Caki2 (cell line): Measurements from ENCODE around the gene MYOF. TPM values are rescaled to one million over a fixed set of nuclear protein-coding genes. Genes with fewer than 3 reads are reported as not detected.
"Not testable (repeated sequence)": the region's sequence is repeated elsewhere in the genome, so short reads cannot be mapped to it uniquely, and the experiment has no call there.

Experiments
- DNase-seq: peaks from one replicate; pipeline ENCODE4 v3.0.0-alpha.2; 2015; ENCODE audit warnings: low read depth
- in situ Hi-C: cut with HindIII; loops from 2 replicates; pipeline ENCODE4 v1.10.0; 2016; ENCODE audit warnings: low sequenced_read_pairs, low pct_unique_long_range_greater_than_20kb, mixed read lengths
- total RNA-seq: library from RNA; depleted of rRNA; stranded (reverse); fragments of >200 nt; shearing (Covaris generic); gene quantifications from 2 replicates; pipeline ENCODE4 v1.2.3, GENCODE V29; 2014; ENCODE audit warnings: low replicate concordance

MYOF gene
- total RNA-seq, 1 experiment from 2014 or later = 83.1 TPM

GRCh38 chr10:93293999-93294398, 188.1 kb downstream of the MYOF start:
- in situ Hi-C loops = loop anchor here (10.0 kb wide), 1 partner anchor 189 kb away; no protein-coding TSS in a partner anchor
- peak; percentile 72 for DNase-seq

- in situ Hi-C loops = loop anchor here (10.0 kb wide), 1 partner anchor 186 kb away; no protein-coding TSS in a partner anchor
These were observed 191.3 kb downstream of the MYOF start for GRCh38 chr10:93290661-93291354.

GRCh38 chr10:93288679-93289634, 193.2 kb downstream of the MYOF start:
- in situ Hi-C loops = no loop called here
- DNase-seq = peak; percentile 93

More at GRCh38 chr10:93290661-93291354, 191.3 kb downstream of the MYOF start:
- no peak for DNase-seq

GRCh38 chr10:93287775-93288174, 194.4 kb downstream of the MYOF start:
- in situ Hi-C loops = no loop called here
- no peak for DNase-seq

- DNase-seq, in situ Hi-C loops: not testable (repeated sequence)
These were observed 197.9 kb downstream of the MYOF start for GRCh38 chr10:93284246-93284645.

GRCh38 chr10:93281367-93281720, 200.8 kb downstream of the MYOF start:
- DNase-seq = no peak
- in situ Hi-C loops = no loop called here

- no peak for DNase-seq
- in situ Hi-C loops = no loop called here
These were observed 201.3 kb downstream of the MYOF start for GRCh38 chr10:93280699-93281366.

GRCh38 chr10:93280121-93280698, 201.9 kb downstream of the MYOF start:
- DNase-seq = no peak
- in situ Hi-C loops = no loop called here

GRCh38 chr10:93277360-93277759, 204.8 kb downstream of the MYOF start:
- DNase-seq = no peak
- in situ Hi-C loops = no loop called here

- DNase-seq = no peak
- in situ Hi-C loops = no loop called here
These were observed 207.7 kb downstream of the MYOF start for GRCh38 chr10:93274419-93274818.

- in situ Hi-C loops = no loop called here
These were observed 209.1 kb downstream of the MYOF start for GRCh38 chr10:93272884-93273675.

GRCh38 chr10:93271347-93271746, 210.8 kb downstream of the MYOF start:
- in situ Hi-C loops = no loop called here
- no peak for DNase-seq

More at GRCh38 chr10:93272884-93273675, 209.1 kb downstream of the MYOF start:
- DNase-seq = no peak

- in situ Hi-C loops = loop anchor here (10.0 kb wide), 1 partner anchor 74 kb away; no protein-coding TSS in a partner anchor
- DNase-seq = no peak
These were observed 212.9 kb downstream of the MYOF start for GRCh38 chr10:93269281-93269680.

GRCh38 chr10:93268021-93268420, 214.1 kb downstream of the MYOF start:
- in situ Hi-C loops = loop anchor here (10.0 kb wide), 1 partner anchor 73 kb away; no protein-coding TSS in a partner anchor
- no peak for DNase-seq

GRCh38 chr10:93267521-93267920, 214.6 kb downstream of the MYOF start:
- in situ Hi-C loops = loop anchor here (10.0 kb wide), 1 partner anchor 73 kb away; no protein-coding TSS in a partner anchor

GRCh38 chr10:93266858-93267257, 215.3 kb downstream of the MYOF start:
- no peak for DNase-seq
- in situ Hi-C loops = loop anchor here (10.0 kb wide), 1 partner anchor 72 kb away; no protein-coding TSS in a partner anchor

More at GRCh38 chr10:93267521-93267920, 214.6 kb downstream of the MYOF start:
- DNase-seq = no peak

- DNase-seq = no peak
- in situ Hi-C loops = loop anchor here (10.0 kb wide), 1 partner anchor 67 kb away; no protein-coding TSS in a partner anchor
These were observed 220.0 kb downstream of the MYOF start for GRCh38 chr10:93261961-93262610.
